Parathyroid adenoma (tissue), 2 donors: Measurements from ENCODE around the gene CSTB.

Experiments used
- H2AFZ ChIP-seq: fragments of 300-600 bp; sonication (generic); one replicate; pipeline ENCODE4 v1.7.0; 2017; ENCODE audit warnings: antibody characterized with exemption, mild to moderate bottlenecking
- H3K27ac ChIP-seq: fragments of 300-600 bp; sonication (generic); one replicate; pipeline ENCODE4 v1.7.0; 2017
- H3K27me3 ChIP-seq: fragments of 300-600 bp; sonication (generic); one replicate; pipeline ENCODE4 v1.7.0; 2017; ENCODE audit warnings: low read length; ENCODE audit not compliant: control insufficient read depth, insufficient read depth
- H3K36me3 ChIP-seq: fragments of 300-600 bp; sonication (generic); one replicate; pipeline ENCODE4 v1.7.0; 2017; ENCODE audit warnings: low read length; ENCODE audit not compliant: control insufficient read depth, insufficient read depth
- H3K4me1 ChIP-seq: fragments of 300-600 bp; sonication (generic); one replicate; pipeline ENCODE4 v1.7.0; 2017; ENCODE audit warnings: control low read depth
- H3K4me2 ChIP-seq: fragments of 300-600 bp; sonication (generic); one replicate; pipeline ENCODE4 v1.7.0; 2017; ENCODE audit warnings: low read length
- H3K4me3 ChIP-seq: fragments of 300-600 bp; sonication (generic); one replicate; pipeline ENCODE4 v1.7.0; 2017; ENCODE audit warnings: low read depth, low read length
- H3K79me2 ChIP-seq: fragments of 300-600 bp; sonication (generic); one replicate; pipeline ENCODE4 v1.7.0; 2017; ENCODE audit warnings: control low read depth
- H3K9ac ChIP-seq: fragments of 300-600 bp; sonication (generic); one replicate; pipeline ENCODE4 v1.7.0; 2017; ENCODE audit warnings: mild to moderate bottlenecking
- H3K9me3 ChIP-seq: fragments of 300-600 bp; sonication (generic); one replicate; pipeline ENCODE4 v1.7.0; 2017; ENCODE audit warnings: low read length; ENCODE audit not compliant: control insufficient read depth
- CTCF ChIP-seq: fragments of 300-600 bp; sonication (generic); IDR thresholded peaks from one replicate; pipeline ENCODE4 v1.7.0; 2017; ENCODE audit warnings: antibody characterized with exemption, mild to moderate bottlenecking
- donor health status: primary hyperparathyroidism.

Gene CSTB

GRCh38 chr21:43757601-43758000 is 18.5 kb downstream of the CSTB start:
- Histone ChIP-seq H3K9me3 (no peaks in the 10 kb centered on the region), H3K4me2 (no peak overlapping the region), H3K27ac (no peak overlapping the region), H2AFZ (no peak overlapping the region), H3K27me3 (no peaks in the 10 kb centered on the region), H3K4me3 (no peak overlapping the region), H3K36me3 (no peaks in the 10 kb centered on the region), H3K79me2 (no peaks in the 10 kb centered on the region), H3K4me1 (no peaks in the 10 kb centered on the region), H3K9ac (no peak overlapping the region)
- no peak for TF ChIP-seq CTCF

- Histone ChIP-seq H3K79me2 (no peaks in the 10 kb centered on the region), H3K36me3 (no peaks in the 10 kb centered on the region), H3K4me1 (no peaks in the 10 kb centered on the region), H3K9me3 (no peaks in the 10 kb centered on the region), H3K9ac (no peak overlapping the region), H3K4me2 (no peak overlapping the region), H2AFZ (no peak overlapping the region), H3K27me3 (no peaks in the 10 kb centered on the region), H3K27ac (no peak overlapping the region), H3K4me3 (no peak overlapping the region)
- TF ChIP-seq CTCF = no peak
Measured at GRCh38 chr21:43755820-43756594, 20.1 kb downstream of the CSTB start.

- no peaks in the 10 kb centered on the region for H3K4me1 ChIP-seq
- no peaks in the 10 kb centered on the region for H3K36me3 ChIP-seq
- H2AFZ ChIP-seq = no peak overlapping the region
- H3K9ac ChIP-seq = no peak overlapping the region
- H3K79me2 ChIP-seq = no peaks in the 10 kb centered on the region
- H3K9me3 ChIP-seq = no peaks in the 10 kb centered on the region
- no peak overlapping the region for H3K4me2 ChIP-seq
- no peaks in the 10 kb centered on the region for H3K27me3 ChIP-seq
- no peak overlapping the region for H3K4me3 ChIP-seq
- no peak for TF ChIP-seq CTCF
- H3K27ac ChIP-seq = no peak overlapping the region
Measured at GRCh38 chr21:43754948-43755781, 20.9 kb downstream of the CSTB start.

- H3K4me3 ChIP-seq = no peak overlapping the region
- no peaks in the 10 kb centered on the region for H3K36me3 ChIP-seq
- H3K27ac ChIP-seq = no peak overlapping the region
- H3K27me3 ChIP-seq = no peaks in the 10 kb centered on the region
- H2AFZ ChIP-seq = no peak overlapping the region
- no peak for TF ChIP-seq CTCF
- no peaks in the 10 kb centered on the region for H3K9me3 ChIP-seq
- no peaks in the 10 kb centered on the region for H3K79me2 ChIP-seq
- H3K4me1 ChIP-seq = no peaks in the 10 kb centered on the region
- no peak overlapping the region for H3K9ac ChIP-seq
- no peak overlapping the region for H3K4me2 ChIP-seq
Measured at GRCh38 chr21:43753439-43753799, 22.7 kb downstream of the CSTB start.
